DND-41 (cell line): ENCODE data around the gene CARNS1.

Experiments
- CTCF ChIP-seq: IDR thresholded peaks from 2 replicates; pipeline ENCODE4 v1.5.1; 2012; ENCODE audit warnings: borderline replicate concordance, low read length, moderate library complexity, mild to moderate bottlenecking; ENCODE audit not compliant: poor library complexity, severe bottlenecking; ENCODE audit errors: extremely low read depth
- EZH2 ChIP-seq: IDR thresholded peaks from 3 replicates; pipeline ENCODE4 v1.6.1; 2012; ENCODE audit warnings: borderline replicate concordance, low read depth, mild to moderate bottlenecking, moderate library complexity, low read length, inconsistent platforms; ENCODE audit not compliant: severe bottlenecking

GRCh38 chr11:67415501-67416304 lies at the start of gene CARNS1:
- TF ChIP-seq CTCF (no peak), EZH2 (no peak)
